Left lung (tissue), 10 donors: Measurements from ENCODE around the gene MT1F. TPM values are rescaled to one million over a fixed set of nuclear protein-coding genes. Genes with fewer than 3 reads are reported as not detected.

Source experiments
- ATAC-seq: fragments of 200-7000 bp; cut with Tn5 transposase; one replicate; pipeline ENCODE4 v1.9.1; 2020; ENCODE audit warnings: moderate library complexity
- DNase-seq, 4 donors: peaks; one replicate each; pipeline ENCODE4 v3.0.0-alpha.2; 2013 to 2020
- H3K27ac ChIP-seq, 2 donors: fragments of 200-600 bp; sonication (generic) in 1 of 2; one replicate each; pipeline versions ENCODE4 v1.5.0 to v1.8.0; 2020 to 2021
- H3K27me3 ChIP-seq, 2 donors: fragments of 200-600 bp; sonication (generic) in 1 of 2; one replicate each; pipeline versions ENCODE4 v1.5.0 to v1.8.0; 2020 to 2021
- H3K36me3 ChIP-seq, 2 donors: fragments of 200-600 bp; sonication (generic) in 1 of 2; one replicate each; pipeline versions ENCODE4 v1.5.0 to v1.8.0; 2020 to 2021
- H3K4me1 ChIP-seq, 2 donors: fragments of 200-600 bp; one replicate each; pipeline ENCODE4 v1.8.0; 2021
- H3K4me3 ChIP-seq, 2 donors: fragments of 200-600 bp; sonication (generic) in 1 of 2; one replicate each; pipeline versions ENCODE4 v1.5.0 to v1.8.0; 2020 to 2021; ENCODE audit warnings: mild to moderate bottlenecking in 1 of 2
- H3K9me3 ChIP-seq, 2 donors: fragments of 200-600 bp; sonication (generic) in 1 of 2; one replicate each; pipeline versions ENCODE4 v1.5.0 to v1.8.0; 2020 to 2021
- intact Hi-C, 2 donors: fragments of 100-400 bp; cut with DNase I; formaldehyde crosslinking; loops; one replicate each; pipeline versions ENCODE4 v1.11.2 to v1.14.2; 2022
- polyA plus RNA-seq, 6 donors: library from polyadenylated mRNA; unstranded; fragments of 120-200 nt; gene quantifications; one replicate each; pipeline ENCODE4 v1.2.1, GENCODE V29; 2013; ENCODE audit not compliant: insufficient read length in 6 of 6
- total RNA-seq, 2 donors: library from RNA; stranded (reverse); fragmentation: NEBNext Ultra II Directional; extraction: Animal tissue kit (Norgen Biotek cat#: 25700); gene quantifications; one replicate each; pipeline ENCODE4 v1.2.1, GENCODE V29; 2021
- TF ChIP-seq, protein P1 (sequence below), 2 donors: fragments of 200-600 bp; sonication (generic) in 1 of 2; IDR thresholded peaks; one replicate each; pipeline versions ENCODE4 v1.5.0 to v1.8.0; 2021; ENCODE audit warnings: antibody characterized with exemption in 2 of 2
- donor health status: DM: no; HTN: yes; CAD: no.
- donor health status: DM: no; HTN: no; CAD: no.

MT1F gene
- total and polyA plus RNA-seq, 8 donors, result 4.2 to 14.8 (median 7.5) TPM

DNA sequence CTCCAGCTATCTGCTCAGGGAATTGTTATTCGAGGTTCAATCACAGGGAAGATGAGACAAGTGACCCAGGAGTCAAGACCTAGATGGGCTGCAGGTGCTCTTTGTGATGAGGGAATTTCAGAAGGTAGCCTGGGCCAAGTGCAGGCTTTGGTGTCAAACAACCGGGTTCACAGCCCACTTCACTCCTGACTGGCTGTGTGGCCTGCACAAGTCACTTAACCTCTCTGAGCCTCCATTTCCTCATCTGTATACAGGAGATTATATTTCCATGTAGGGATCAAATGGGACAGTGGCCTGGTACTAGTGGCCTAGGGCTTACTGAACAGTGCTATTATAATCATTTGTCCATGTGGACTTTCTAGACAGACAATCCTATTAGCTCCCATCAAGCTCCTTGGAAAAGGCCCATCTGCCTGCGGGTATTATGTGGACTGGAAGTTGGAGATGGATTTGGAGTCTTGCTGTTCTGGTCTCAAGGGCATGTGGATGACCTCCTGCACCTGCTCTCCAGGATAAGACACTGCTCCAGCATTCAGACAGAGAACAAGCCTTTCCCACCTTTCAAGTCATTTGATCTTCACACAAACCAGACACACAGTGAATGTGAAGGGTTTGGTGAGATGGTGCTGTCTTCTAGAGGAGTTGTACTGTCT is 21.4 kb downstream of the MT1F start:
- H3K4me3 ChIP-seq, result no peak overlapping the region
- ATAC-seq, result no peak
- intact Hi-C loops, result no loop called here
- no peaks in the 10 kb centered on the region for H3K36me3 ChIP-seq
- peaks cover 5 to 26% of the 10 kb centered on the region in 2 donors for H3K27me3 ChIP-seq
- H3K27ac ChIP-seq, result no peak overlapping the region
- H3K4me1 ChIP-seq, result peaks cover 10 to 18% of the 10 kb centered on the region in 2 donors
- H3K9me3 ChIP-seq, result no peaks in the 10 kb centered on the region
- TF ChIP-seq, protein P1, sequence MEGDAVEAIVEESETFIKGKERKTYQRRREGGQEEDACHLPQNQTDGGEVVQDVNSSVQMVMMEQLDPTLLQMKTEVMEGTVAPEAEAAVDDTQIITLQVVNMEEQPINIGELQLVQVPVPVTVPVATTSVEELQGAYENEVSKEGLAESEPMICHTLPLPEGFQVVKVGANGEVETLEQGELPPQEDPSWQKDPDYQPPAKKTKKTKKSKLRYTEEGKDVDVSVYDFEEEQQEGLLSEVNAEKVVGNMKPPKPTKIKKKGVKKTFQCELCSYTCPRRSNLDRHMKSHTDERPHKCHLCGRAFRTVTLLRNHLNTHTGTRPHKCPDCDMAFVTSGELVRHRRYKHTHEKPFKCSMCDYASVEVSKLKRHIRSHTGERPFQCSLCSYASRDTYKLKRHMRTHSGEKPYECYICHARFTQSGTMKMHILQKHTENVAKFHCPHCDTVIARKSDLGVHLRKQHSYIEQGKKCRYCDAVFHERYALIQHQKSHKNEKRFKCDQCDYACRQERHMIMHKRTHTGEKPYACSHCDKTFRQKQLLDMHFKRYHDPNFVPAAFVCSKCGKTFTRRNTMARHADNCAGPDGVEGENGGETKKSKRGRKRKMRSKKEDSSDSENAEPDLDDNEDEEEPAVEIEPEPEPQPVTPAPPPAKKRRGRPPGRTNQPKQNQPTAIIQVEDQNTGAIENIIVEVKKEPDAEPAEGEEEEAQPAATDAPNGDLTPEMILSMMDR (IDR thresholded peaks at IDR 0.05), result no peak
- DNase-seq, result no peak

GRCh38 chr16:56679818-56680217 is 22.1 kb downstream of the MT1F start:
- Histone ChIP-seq H3K36me3 (no peaks in the 10 kb centered on the region), H3K4me1 (peaks cover 10 to 18% of the 10 kb centered on the region in 2 donors), H3K9me3 (no peaks in the 10 kb centered on the region), H3K4me3 (no peak overlapping the region), H3K27me3 (peaks cover 5 to 21% of the 10 kb centered on the region in 2 donors), H3K27ac (no peak overlapping the region)
- intact Hi-C loops, result no loop called here
- DNase-seq (no peak), ATAC-seq (no peak)
- TF ChIP-seq, protein P1 (IDR thresholded peaks at IDR 0.05), result no peak

DNA sequence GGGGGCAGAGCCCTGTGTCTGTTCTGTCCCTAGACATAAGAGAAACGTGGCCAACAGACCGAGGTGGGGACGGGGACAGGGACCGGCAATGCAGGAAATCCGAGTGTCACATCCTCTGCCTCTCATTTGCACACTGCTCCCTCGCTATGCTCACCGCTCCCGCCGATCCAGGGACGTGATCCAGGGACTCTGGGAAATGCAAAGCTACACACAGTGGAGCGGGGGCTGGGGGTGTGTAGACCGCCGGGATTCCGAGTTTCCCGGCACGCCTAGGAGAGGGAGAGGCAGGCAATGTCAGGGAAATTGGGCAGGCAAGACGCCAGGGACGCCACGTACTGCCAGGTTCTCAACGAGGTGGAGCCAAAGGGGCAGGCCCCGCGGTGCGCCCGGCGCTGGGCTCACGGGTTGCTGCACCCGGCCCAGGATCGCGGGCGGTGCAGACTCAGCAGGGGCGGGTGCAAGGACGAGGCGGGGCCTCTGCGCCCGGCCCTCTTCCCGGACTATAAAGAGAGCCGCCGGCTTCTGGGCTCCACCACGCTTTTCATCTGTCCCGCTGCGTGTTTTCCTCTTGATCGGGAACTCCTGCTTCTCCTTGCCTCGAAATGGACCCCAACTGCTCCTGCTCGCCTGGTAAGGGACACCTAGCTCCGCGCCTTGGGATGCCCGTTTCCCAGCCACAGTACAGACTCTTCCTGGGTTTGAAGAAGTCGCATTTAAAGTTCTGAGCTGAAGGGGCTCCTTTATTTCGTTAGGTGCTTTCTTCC is 24.4 kb downstream of the MT1F start, which contains the start of gene MT1X:
MT1X (plus strand) TSS at position 532 of the 764 bp plus-strand sequence; CDS start at position 603, 71 bp downstream.
- H3K4me1 ChIP-seq, result peaks cover 10 to 18% of the 10 kb centered on the region in 2 donors
- H3K9me3 ChIP-seq, result peaks cover 0 to 7% of the 10 kb centered on the region in 2 donors
- intact Hi-C loops, result no loop called here
- no peaks in the 10 kb centered on the region for H3K36me3 ChIP-seq
- H3K27ac ChIP-seq, result peak within 1 kb of the TSS; percentile 58 to 80
- DNase-seq, result peak; percentile 72 to 97 (median 90)
- peak; percentile 100 for ATAC-seq
- no peaks in the 10 kb centered on the region for H3K27me3 ChIP-seq
- TF ChIP-seq, protein P1 (IDR thresholded peaks at IDR 0.05), result no peak
- peak within 1 kb of the TSS; percentile 55 for H3K4me3 ChIP-seq

- Histone ChIP-seq H3K9me3 (peaks cover 0 to 8% of the 10 kb centered on the region in 2 donors), H3K4me1 (peaks cover 10 to 18% of the 10 kb centered on the region in 2 donors), H3K27ac (peak overlapping the region in 1 of 2 donors; percentile 80), H3K36me3 (no peaks in the 10 kb centered on the region), H3K27me3 (no peaks in the 10 kb centered on the region), H3K4me3 (peak overlapping the region; percentile 55)
- DNase-seq (no peak), ATAC-seq (peak; percentile 2)
- intact Hi-C loops, result no loop called here
- TF ChIP-seq, protein P1 (IDR thresholded peaks at IDR 0.05), result no peak
These were observed 25.1 kb downstream of the MT1F start for GRCh38 chr16:56682703-56683397.
